ENCODE measurements around the gene PDGFA.

DNA sequence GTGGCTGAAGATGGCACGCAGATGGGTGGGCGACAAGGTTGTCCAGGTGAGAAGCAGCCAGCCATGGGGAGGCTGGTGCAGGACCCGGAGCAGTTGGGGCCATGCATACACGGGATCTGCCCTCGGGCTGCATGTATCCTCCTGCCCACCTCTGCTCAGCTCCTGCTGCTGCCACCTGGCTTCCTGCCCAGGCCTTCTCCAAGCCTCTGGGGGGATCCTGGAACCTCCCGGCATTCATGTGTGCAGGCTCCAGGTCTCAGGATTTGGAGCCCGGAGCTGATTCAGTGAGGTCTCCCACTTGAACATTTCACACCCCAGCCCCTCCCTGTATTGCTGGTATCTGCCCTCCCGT is 27.0 kb downstream of the PDGFA start:
- TF ChIP-seq CTCF (IDR thresholded peaks at IDR 0.05) (no peak), POLR2A (IDR thresholded peaks at IDR 0.05) (no peak)

All from ovary (tissue), 3 donors.